ENCODE results near the gene TESPA1. TPM values are rescaled to one million over a fixed set of nuclear protein-coding genes. Genes with fewer than 3 reads are reported as not detected.

TESPA1 gene
- total RNA-seq, 1 experiment from 2014 or later, result not detected

DNA sequence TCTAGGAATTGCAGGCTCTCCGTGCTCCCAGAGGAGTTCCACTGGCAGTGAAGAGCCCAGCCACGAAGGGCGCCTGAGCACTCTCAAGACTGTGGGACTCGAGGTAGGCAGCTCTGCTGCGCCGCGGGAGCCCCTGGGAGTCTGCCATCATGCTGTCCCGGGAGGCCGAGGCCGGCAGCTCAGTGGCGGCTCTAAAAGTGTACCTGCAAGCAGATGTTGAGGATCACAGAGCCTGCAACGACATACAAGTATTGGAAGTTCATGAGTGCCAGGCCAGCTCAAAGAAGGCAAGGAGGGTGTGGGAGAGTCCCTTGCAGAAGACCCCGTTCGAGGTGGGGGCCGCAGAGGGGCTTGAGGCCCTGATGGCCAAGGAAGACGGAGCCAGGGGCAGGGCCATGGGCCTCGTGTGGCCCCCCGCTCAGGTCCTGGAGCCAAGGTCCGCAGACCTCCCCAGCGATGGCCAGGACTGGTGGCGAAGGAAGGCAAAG is 67.5 kb downstream of the TESPA1 start:
- H3K27ac ChIP-seq, result no peak overlapping the region
- H3K36me3 ChIP-seq, result no peaks in the 10 kb centered on the region
- H3K4me3 ChIP-seq, result no peak overlapping the region
- no peaks in the 10 kb centered on the region for H3K4me1 ChIP-seq
- no peaks in the 10 kb centered on the region for H3K27me3 ChIP-seq
- no peak for DNase-seq
- no peaks in the 10 kb centered on the region for H3K9me3 ChIP-seq (replicated peaks)

Other genes with a start within 250 kb of the TESPA1 start
- gene MUCL1, start 130.2 kb downstream of the TESPA1 start, total RNA-seq (2014; rRNA removed; shearing (Covaris generic)), result not detected in 2 replicates
- gene NEUROD4, start 35.2 kb upstream of the TESPA1 start, total RNA-seq (2014; rRNA removed; shearing (Covaris generic)), result not detected in 2 replicates
- not detected in 2 replicates for gene OR9K2, start 141.6 kb upstream of the TESPA1 start, total RNA-seq (2014; rRNA removed; shearing (Covaris generic))
- not detected in 2 replicates for gene OR10A7, start 236.3 kb upstream of the TESPA1 start, total RNA-seq (2014; rRNA removed; shearing (Covaris generic))